Articular chondrocyte of knee joint (primary cell): ENCODE measurements around the gene DSP. TPM values are rescaled to one million over a fixed set of nuclear protein-coding genes. Genes with fewer than 3 reads are reported as not detected.

Source experiments
- total RNA-seq: library from RNA; depleted of rRNA; stranded (reverse); fragments of >200 nt; gene quantifications from 2 replicates; pipeline ENCODE4 v1.2.3, GENCODE V29; 2012

Gene DSP
- 1.3 and 4.6 TPM in 2 replicates for total RNA-seq

DNA sequence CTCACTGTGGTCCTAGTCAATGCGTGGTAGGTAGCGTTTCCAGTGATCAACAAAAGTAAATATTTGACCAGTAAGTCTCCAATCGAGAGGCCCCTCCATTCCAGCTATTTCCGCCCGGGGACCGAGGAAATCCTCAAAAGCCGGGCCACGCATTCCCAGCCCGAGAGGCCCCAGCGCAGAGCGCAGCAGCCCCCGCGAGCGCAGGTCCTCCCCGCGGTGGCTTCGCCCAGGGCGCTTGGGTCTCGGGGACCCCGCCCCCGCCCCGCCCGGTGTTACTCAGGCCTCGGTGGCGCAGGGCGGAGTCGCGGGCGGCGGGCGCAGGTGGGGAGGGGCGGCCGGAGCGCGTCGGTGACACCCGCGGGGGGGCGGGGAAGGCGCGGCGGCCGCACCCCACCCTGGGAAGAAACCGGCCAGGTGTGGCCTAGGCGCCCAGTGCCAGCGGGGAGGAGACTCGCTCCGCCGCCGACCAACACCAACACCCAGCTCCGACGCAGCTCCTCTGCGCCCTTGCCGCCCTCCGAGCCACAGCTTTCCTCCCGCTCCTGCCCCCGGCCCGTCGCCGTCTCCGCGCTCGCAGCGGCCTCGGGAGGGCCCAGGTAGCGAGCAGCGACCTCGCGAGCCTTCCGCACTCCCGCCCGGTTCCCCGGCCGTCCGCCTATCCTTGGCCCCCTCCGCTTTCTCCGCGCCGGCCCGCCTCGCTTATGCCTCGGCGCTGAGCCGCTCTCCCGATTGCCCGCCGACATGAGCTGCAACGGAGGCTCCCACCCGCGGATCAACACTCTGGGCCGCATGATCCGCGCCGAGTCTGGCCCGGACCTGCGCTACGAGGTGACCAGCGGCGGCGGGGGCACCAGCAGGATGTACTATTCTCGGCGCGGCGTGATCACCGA is at the start of gene DSP:
Gene DSP, plus strand, starts transcription at position 497 of the 890 bp plus-strand sequence. Its CDS starts 245 bp downstream, at position 742.

DNA sequence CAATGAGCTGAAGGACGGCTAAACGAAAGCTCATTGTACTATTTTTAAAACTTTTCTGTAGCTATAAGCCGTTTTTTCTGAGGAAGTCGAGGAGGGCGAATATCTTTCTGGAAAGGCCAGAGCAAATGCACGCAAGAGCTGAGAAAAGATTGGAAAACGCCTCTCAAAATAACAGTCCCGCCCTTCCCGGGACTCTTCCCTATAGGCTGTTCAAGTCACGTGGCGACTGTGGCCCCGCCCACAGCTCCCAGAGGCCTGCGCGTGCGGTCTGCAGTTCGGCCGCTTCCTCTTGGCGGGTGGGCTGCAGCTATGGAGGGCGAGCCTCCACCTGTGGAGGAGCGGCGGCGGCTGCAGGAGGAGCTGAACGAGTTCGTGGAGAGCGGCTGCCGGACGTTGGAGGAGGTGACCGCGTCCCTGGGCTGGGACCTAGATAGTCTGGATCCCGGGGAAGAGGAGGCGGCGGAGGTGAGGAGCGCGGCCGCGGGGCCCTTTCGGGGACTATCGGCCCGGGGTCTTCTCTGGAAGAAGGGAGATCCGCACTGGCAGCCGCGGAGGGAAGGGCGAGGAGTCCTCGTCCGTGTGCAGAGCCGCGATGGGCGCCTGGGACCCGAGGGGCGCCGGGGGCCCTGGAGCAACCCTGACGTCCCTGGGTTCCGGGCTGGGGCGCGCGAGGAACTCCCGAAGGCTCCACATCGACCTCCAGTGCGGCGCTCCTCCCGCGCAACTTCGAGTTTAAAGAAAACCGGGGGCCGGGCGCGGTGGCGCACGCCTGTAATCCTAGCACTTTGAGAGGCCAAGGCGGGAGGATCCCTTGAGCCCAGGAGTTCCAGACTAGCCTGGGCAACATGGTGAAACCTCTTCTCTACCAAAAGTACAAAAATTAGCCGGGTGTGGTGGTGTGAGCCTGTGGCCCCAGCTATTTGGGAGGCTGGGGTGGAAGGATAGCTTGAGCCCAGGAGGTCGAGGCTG is 48.8 kb downstream of the DSP start, which contains the start of gene SNRNP48:
Gene SNRNP48, plus strand, starts transcription at position 250 of the 969 bp plus-strand sequence. Its CDS starts 60 bp downstream, at position 310.

Other genes with a start within 250 kb of the DSP start
- 182 and 205 TPM in 2 replicates for gene SSR1, start 228.5 kb upstream of the DSP start, total RNA-seq
- gene CAGE1, start 151.9 kb upstream of the DSP start, total RNA-seq: under 0.01 TPM in 2 replicates
- gene RIOK1, start 151.9 kb upstream of the DSP start, total RNA-seq: 12.6 and 14.4 TPM in 2 replicates
- gene SNRNP48, start 48.5 kb downstream of the DSP start, total RNA-seq: 15.6 and 19.2 TPM in 2 replicates
- 4.2 and 12.4 TPM in 2 replicates for gene BMP6, start 184.4 kb downstream of the DSP start, total RNA-seq